Smooth muscle cell of the pulmonary artery (primary cell): ENCODE data around the gene GOLGA8O. TPM values are rescaled to one million over a fixed set of nuclear protein-coding genes. Genes with fewer than 3 reads are reported as not detected.

Source experiments
- total RNA-seq: library from RNA; depleted of rRNA; stranded (reverse); fragments of >200 nt; gene quantifications from 2 replicates; pipeline ENCODE4 v1.2.3, GENCODE V29; 2014

The GOLGA8O gene, protein sequence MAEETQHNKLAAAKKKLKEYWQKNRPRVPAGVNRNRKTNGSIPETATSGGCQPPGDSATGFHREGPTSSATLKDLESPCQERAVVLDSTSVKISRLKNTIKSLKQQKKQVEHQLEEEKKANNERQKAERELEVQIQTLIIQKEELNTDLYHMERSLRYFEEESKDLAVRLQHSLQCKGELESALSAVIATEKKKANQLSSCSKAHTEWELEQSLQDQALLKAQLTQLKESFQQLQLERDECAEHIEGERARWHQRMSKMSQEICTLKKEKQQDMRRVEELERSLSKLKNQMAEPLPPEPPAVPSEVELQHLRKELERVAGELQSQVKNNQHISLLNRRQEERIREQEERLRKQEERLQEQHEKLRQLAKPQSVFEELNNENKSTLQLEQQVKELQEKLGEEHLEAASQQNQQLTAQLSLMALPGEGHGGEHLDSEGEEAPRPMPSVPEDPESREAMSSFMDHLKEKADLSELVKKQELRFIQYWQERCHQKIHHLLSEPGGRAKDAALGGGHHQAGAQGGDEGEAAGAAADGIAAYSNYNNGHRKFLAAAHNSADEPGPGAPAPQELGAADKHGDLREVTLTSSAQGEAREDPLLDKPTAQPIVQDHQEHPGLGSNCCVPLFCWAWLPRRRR
- 0.20 and 0.96 TPM in 2 replicates for total RNA-seq

GRCh38 chr15:32455534-32455933 lies at the start of gene GOLGA8O:
TSS of gene GOLGA8O (minus strand) at chr15:32455634. CDS start at chr15:32455536, 98 bp downstream.

GRCh38 chr15:32403192-32403591 lies 52.2 kb downstream of the GOLGA8O start, which contains the start of gene GOLGA8K:
TSS of gene GOLGA8K (minus strand) at chr15:32403292. CDS start at chr15:32403194, 98 bp downstream.

Other genes with a start within 250 kb of the GOLGA8O start
- gene GOLGA8K, start 52.3 kb downstream of the GOLGA8O start, total RNA-seq = 0.36 and 0.46 TPM in 2 replicates
- 6.8 and 7.1 TPM in 2 replicates for gene GOLGA8N, start 137.8 kb upstream of the GOLGA8O start, total RNA-seq
- gene ARHGAP11A, start 159.9 kb upstream of the GOLGA8O start, total RNA-seq = 5.3 and 12.3 TPM in 2 replicates
- gene SCG5, start 186.1 kb upstream of the GOLGA8O start, total RNA-seq = 15.9 and 29.6 TPM in 2 replicates